LNCaP clone FGC (cell line): Measurements from ENCODE around the gene AMN.

ENCODE experiments used
- DNase-seq: peaks from one replicate; pipeline ENCODE4 v3.0.0-alpha.2; 2011; ENCODE audit warnings: low read depth
- H3K4me3 ChIP-seq: 2 replicates; pipeline ENCODE4 v1.5.1; 2011; ENCODE audit warnings: mild to moderate bottlenecking, low read depth, low read length, control low read depth
- TF ChIP-seq, protein P1 (sequence below): IDR thresholded peaks from 2 replicates; pipeline ENCODE4 v1.5.1; 2012; ENCODE audit warnings: mild to moderate bottlenecking; ENCODE audit not compliant: control insufficient read depth, insufficient read depth; ENCODE audit errors: extremely low read depth

AMN gene

DNA sequence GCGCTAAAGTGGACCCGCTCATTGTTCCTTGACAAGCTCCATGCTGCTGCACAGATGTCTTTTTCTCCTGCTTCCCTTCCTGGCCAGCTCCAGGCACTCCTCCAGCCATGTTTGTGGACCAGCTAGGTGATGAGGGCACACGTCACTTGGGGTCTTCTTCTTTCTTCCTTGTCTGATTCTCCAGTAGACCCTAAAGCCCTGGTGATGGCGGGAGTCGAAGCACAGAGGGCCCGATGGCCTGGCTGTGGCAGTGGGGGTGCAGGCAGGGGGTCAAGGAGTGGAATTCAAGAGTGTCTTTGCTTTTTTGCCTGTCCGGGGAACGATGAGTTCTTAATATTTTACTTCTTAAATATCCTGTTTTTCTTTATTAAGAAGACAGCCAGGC is 23.0 kb upstream of the AMN start:
- H3K4me3 ChIP-seq, result no peak overlapping the region
- TF ChIP-seq, protein P1, sequence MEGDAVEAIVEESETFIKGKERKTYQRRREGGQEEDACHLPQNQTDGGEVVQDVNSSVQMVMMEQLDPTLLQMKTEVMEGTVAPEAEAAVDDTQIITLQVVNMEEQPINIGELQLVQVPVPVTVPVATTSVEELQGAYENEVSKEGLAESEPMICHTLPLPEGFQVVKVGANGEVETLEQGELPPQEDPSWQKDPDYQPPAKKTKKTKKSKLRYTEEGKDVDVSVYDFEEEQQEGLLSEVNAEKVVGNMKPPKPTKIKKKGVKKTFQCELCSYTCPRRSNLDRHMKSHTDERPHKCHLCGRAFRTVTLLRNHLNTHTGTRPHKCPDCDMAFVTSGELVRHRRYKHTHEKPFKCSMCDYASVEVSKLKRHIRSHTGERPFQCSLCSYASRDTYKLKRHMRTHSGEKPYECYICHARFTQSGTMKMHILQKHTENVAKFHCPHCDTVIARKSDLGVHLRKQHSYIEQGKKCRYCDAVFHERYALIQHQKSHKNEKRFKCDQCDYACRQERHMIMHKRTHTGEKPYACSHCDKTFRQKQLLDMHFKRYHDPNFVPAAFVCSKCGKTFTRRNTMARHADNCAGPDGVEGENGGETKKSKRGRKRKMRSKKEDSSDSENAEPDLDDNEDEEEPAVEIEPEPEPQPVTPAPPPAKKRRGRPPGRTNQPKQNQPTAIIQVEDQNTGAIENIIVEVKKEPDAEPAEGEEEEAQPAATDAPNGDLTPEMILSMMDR, result no peak
- no peak for DNase-seq

DNA sequence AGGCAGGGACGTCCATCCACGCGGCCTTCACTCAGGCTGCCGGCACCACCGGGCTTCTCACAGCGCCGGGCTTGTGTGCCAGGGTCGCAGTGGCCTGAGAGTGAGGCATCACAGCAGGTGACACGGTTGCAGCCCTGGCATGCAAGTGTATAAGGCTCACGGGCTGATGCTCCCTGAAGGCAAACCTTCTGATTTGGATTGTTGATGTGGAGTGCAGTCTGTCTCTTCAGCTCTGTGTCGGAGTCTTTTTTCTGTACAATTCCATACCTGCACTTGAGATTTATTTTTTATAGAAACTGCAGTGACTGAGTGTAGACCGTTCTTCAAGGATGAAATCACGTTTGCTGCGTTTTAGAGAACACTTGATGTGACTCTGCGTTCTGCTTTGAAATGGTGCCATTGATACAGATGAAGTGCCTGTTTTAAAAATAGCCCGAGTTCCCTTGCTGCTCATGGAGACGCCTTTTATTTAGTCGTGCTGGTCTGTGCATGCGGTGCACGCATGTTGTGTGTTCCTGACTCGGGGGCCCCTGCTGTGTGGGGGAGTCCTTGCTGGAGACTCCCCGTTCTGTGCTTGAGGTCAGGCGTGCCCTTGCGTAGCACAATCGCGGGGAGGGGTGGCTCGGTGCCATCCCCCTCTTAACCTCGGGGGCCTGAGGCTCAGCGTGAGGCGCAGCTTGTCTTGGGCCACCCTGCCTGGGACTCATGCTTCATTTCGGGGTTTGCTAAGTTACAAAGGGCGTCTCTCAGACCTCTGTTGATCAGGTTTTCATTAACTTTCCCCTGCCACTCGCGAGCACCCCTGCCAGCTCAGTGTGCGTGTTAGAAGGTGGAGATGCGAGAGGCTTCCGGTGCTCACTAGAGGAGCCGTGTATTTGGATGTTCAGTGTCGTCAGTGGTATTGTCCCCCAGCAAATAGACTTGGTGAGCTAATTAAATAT is 21.6 kb upstream of the AMN start:
- DNase-seq, result no peak
- TF ChIP-seq, protein P1, result no peak
- H3K4me3 ChIP-seq, result no peak overlapping the region

DNA sequence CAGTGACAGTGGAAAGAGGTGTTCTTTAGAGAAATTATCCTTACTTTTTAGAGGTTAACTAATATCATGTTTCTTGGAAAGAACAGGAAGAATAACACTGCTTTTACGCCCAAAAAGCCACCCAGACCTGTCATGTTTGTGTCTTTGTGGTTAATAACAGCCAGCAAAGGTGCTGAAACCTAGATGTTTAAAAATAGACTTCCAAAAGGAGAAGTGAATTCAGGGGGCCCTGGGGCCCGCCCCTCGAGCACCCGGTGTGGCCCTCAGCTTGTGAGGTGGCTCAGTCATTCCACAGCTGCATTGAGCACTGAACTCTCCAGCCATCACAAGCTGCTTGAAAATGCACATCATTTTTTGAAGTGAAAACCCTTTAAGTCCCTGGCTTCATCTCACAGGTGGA is 20.8 kb upstream of the AMN start:
- H3K4me3 ChIP-seq, result no peak overlapping the region
- TF ChIP-seq, protein P1, result no peak
- DNase-seq, result no peak

DNA sequence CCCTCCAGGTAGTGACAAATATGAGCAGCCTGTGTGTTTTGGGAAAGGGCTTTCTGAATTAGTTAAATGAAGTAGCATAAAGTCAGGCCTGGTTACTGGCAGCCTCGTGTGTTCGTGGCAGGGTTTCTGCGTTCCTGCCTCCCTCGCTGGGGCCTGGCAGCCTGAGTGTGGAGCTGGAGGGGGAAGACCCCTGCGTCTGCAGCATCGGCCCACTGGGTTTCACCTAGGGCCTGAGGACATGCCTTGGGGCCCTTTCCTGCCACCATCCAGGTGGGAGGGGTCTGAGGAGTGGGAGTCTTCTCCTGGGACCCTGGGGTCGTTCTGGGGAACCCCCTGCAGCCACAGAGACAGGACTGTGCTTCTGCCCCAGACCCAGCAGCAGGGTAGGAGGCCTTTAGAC is 20.4 kb upstream of the AMN start:
- DNase-seq, result no peak
- TF ChIP-seq, protein P1, result no peak
- no peak overlapping the region for H3K4me3 ChIP-seq

DNA sequence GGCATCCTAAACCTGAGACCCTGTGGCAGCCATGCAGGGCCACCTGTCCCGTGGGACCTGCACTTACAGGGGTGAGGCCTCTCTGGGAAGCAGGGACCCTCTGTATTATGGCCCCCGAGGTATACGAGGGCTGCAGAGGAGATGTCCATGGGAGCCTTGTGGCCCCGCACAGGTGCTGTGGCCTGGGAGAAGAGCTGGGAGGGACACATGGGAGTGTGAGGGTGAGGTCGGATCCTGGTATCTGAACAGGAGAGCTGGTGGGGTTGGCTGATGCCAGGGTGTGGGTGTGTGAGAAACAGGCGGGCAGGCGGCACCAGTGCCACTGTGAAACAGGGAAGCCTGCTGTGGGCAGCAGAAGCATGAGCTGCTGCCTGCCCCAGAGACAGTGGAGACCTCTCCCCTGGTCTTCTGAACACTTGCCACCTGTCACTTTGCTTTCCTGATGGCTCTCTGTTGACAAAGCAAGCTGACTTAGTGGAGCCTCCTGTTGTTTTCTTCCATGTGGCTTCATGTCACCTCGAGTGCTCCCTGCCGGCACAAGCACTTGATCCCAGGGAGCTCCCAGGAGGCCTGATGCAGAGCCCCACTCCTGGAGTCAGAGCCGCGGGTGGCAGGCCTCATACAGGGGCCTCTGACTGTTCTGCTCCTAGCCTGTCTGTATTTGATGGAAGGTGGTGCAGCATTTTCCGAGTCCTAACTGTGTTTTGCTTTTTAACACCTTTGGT is 19.8 kb upstream of the AMN start:
- no peak overlapping the region for H3K4me3 ChIP-seq
- TF ChIP-seq, protein P1, result no peak
- no peak for DNase-seq

DNA sequence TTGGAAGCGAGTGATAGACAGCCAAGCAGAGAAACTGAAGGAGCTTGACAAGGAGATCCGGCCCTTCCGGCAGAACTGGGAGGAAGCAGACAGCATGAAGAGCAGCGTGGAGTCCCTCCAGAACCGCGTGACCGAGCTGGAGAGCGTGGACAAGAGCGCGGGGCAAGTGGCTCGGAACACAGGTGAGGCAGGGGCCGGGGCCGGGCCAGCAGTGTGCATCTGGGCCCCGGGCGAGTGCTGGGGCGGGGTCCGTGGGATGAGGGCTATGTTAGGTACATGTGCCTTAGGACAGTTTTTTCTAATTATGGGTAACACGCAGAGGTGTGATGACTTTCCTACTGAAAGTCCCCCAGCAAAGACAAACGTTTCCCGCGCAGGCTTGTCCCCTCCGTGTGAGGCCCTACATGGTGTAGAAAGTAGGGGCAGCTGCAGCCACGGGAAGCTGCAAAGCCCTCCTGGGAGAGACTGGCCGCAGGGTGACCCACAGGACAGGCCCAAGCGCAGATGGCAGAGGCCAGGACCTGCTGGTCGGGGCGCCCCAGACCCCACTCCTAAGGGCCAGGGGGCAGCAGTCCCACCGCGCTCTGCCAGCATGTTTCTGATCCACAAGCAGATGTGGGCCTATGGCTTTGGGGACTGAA is 19.1 kb upstream of the AMN start:
- no peak for DNase-seq
- TF ChIP-seq, protein P1, result no peak
- no peak overlapping the region for H3K4me3 ChIP-seq
